Hematopoietic multipotent progenitor cell (in vitro differentiated cells): ENCODE data around the gene SMAD1. TPM values are rescaled to one million over a fixed set of nuclear protein-coding genes. Genes with fewer than 3 reads are reported as not detected.
"Not testable (repeated sequence)": the region's sequence is repeated elsewhere in the genome, so short reads cannot be mapped to it uniquely, and the experiment has no call there.

ENCODE experiments used
- DNase-seq, 3 donors: peaks; one replicate each; pipeline ENCODE4 v3.0.0-alpha.2; 2011 to 2015; ENCODE audit warnings: low read depth in 2 of 3, low spot score in 2 of 3
- total RNA-seq: library from RNA; depleted of rRNA; stranded (reverse); fragments of >200 nt; gene quantifications from one replicate; pipeline ENCODE4 v1.2.3, GENCODE V29; 2012

SMAD1 gene
- total RNA-seq, 1 donor: 31.8 TPM

- no peak for DNase-seq
Measured at GRCh38 chr4:145553375-145553774, 71.7 kb downstream of the SMAD1 start.

- DNase-seq: no peak
Measured at GRCh38 chr4:145554691-145555090, 73.0 kb downstream of the SMAD1 start.

GRCh38 chr4:145557720-145558119 is 76.1 kb downstream of the SMAD1 start:
- DNase-seq: peak in 2 of 3 donors; percentile 65 to 81

- DNase-seq: no peak
Measured at GRCh38 chr4:145563293-145563985, 81.8 kb downstream of the SMAD1 start.

GRCh38 chr4:145564540-145564939 is 82.9 kb downstream of the SMAD1 start:
- DNase-seq: no peak

GRCh38 chr4:145565328-145565727 is 83.7 kb downstream of the SMAD1 start:
- DNase-seq: no peak

GRCh38 chr4:145566086-145566708 is 84.5 kb downstream of the SMAD1 start:
- no peak for DNase-seq

- DNase-seq: no peak
Measured at GRCh38 chr4:145566768-145567167, 85.1 kb downstream of the SMAD1 start.

- DNase-seq: no peak
Measured at GRCh38 chr4:145567516-145567915, 85.9 kb downstream of the SMAD1 start.

GRCh38 chr4:145574546-145574945 is 92.9 kb downstream of the SMAD1 start:
- not testable (repeated sequence) for DNase-seq

- DNase-seq: no peak
Measured at GRCh38 chr4:145580906-145581305, 99.3 kb downstream of the SMAD1 start.

- DNase-seq: no peak
Measured at GRCh38 chr4:145583191-145584055, 101.8 kb downstream of the SMAD1 start.

- no peak for DNase-seq
Measured at GRCh38 chr4:145587088-145587754, 105.6 kb downstream of the SMAD1 start.

GRCh38 chr4:145589381-145589780 is 107.7 kb downstream of the SMAD1 start:
- DNase-seq: not testable (repeated sequence)

- no peak for DNase-seq
Measured at GRCh38 chr4:145589916-145590702, 108.5 kb downstream of the SMAD1 start.

- DNase-seq: no peak
Measured at GRCh38 chr4:145602129-145602760, 120.6 kb downstream of the SMAD1 start.

GRCh38 chr4:145605941-145606340 is 124.3 kb downstream of the SMAD1 start:
- no peak for DNase-seq
